GM18861 (cell line): Measurements from ENCODE around the gene KIF3B.
A peak's percentile ranks its signal among the peaks of the same experiment; 100 is the strongest.
"Not testable (repeated sequence)": the region's sequence is repeated elsewhere in the genome, so short reads cannot be mapped to it uniquely, and the experiment has no call there.

ENCODE experiments used
- ATAC-seq: cut with Tn5 transposase; IDR thresholded peaks from one replicate; pipeline ENCODE4 v1.9.1; 2021; ENCODE audit not compliant: unreplicated experiment

Gene KIF3B

DNA sequence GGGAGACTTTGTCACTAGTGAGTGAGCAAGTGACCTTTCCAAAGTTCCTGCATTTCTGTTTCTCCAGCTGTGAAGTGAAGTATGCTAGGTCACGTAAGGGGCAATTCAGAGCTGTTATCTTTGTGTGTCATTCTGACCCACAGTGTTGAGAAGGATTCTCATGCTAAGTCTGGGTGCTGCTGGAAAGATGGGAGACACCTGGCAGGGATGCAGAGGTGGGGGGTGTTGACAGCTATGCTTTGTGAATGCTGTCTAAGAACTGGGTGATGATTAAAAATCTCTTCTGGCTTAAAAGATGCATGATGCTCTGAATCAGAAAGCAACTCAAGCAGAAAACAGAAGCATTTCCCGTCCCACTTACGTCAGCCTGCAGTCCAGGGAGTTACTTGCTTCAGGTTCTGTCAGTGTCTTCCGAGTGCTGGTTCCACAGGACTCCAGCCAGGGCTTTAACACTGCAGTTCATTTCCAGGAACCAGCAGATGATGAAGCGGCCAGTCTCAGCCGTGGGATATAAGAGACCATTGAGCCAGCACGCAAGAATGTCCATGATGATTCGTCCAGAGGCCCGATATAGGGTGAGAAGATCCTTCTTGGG, 49.7 kb downstream of the KIF3B start:
- ATAC-seq, result no peak

- ATAC-seq, result no peak
These were observed 52.5 kb downstream of the KIF3B start for GRCh38 chr20:32329817-32330554.

DNA sequence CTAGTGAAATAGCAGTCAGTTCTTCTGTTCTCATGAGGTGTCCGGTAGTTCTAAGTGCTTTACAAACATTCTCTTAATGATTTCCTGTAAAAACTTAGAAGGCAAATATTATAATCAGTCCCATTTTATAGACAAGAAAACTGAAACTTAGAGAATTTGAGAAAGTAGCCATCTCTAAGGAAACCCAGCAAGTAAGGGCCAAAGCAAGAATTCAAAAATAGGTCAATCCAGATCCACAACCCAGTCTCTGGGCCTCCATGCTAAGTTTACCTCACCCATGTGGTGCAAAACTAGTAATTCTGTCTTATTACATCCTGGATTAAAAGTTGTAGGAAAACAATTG, 53.1 kb downstream of the KIF3B start:
- ATAC-seq, result no peak

DNA sequence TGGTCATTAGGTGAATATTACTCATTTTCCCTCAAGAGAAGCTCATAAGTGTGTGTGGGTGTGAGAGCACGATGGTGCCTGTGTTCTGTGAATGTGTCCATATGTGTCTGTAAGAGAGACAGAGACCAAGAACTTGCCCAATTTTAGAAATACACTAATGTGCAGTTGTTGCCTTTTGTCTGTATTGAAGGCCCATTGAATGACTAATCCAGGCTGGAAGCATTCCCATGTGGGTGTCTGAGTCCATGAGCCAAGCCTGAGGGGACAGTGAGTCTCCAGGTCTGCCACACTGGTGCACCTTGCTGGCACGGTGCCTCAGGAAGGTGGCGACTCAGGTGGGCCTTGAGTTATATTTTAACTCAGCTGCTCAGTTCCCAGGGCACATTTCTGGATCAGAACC, 55.2 kb downstream of the KIF3B start:
- ATAC-seq, result no peak

DNA sequence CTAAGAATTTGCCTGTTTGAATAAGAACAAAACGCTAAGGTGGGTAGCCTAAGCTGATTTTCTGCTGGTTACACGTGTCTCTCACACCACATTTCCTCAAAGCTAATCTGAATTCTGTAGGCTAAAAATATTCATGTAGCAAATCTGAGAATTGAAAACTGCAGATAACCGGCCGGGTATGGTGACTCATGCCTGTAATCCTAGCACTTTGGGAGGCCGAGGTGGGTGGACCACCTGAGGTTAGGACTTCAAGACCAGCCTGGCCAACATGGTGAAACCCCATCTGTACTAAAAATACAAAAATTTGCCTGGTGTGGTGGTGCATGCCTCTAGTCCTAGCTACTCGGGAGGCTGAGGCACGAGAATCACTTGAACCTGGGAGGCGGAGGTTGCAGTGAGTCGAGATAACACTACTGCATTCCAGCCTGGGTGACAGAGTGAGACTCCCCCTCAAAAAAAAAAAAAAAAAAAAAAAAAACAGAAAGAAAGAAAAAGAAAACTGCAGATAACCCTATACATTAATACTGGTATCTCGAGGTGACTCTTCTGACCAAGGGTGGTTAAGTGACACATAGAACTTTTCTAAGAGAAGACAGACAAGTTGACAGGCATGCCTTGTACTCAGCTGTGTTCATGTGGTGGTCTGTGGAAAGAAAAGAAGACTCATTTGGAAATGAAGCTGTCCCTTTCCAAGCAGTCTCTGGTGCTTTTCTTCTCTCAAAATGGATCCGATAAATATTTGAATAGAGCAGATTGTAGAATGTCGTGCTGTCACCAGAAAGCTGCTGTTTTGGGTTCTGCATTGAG, 55.9 kb downstream of the KIF3B start:
- ATAC-seq, result peak; percentile 54

DNA sequence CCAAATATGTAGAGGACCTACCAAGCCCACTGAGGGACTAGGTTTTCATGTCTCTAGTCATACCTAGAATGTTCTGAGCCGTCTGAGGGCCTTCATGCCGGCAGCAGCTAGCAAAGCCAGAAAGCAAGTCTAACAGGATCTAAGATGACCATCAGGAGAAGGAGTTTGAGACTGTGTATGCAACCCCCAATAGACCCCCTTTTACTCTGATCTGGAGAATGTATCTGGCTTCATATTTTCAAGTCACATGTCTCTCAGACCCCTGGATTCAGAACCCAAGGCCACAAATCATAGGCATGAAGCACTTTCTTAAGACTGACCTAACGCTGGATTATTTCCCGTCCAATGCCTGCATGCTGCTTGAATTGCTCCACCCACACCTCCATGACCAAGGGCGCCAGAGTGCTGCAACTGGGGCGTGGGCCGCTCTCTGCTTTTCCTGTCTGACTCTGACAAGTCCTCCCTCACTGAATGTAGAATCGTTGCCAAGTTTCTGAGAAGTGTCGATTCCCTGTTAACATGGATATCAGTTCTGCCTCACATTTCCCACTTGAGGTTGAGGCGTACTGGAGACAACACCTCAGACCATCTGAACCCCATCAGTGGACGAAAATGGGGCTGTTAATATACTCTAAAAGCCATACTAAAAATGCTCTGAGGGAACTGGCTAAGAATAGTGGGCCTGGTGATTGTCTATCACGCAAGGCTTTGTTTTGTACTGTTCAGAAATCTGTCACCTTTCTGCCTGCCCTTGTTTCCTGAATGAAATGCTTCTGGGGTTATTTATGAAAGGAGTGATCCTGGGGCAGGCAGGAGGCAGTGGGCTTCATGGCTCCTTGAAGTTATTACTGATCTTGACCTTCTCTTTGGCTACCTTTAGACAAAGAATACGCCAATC, 56.8 kb downstream of the KIF3B start:
- ATAC-seq, result no peak

DNA sequence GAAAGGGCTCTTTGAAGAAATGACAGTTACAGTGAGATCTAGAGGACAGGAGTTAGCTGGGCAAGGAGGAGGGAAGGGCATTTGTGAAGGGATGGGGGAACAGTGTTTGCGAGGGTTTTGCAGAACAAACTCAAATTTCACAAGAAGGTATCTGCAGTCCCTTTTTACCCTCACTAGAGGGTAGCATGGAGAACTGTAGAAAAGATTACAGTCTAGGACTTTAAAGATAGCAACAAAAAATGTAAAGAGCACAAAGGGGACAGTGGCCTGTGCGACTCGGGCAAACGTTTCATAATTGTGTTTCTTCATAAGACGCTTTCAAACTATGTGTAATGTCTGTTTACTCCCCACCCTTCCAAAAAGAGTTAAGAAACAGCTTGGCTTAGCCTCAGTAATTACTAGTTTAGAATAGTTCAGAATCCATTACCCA, 59.5 kb downstream of the KIF3B start:
- no peak for ATAC-seq

- no peak for ATAC-seq
These were observed 60.6 kb downstream of the KIF3B start for GRCh38 chr20:32337937-32338661.

- ATAC-seq, result no peak
These were observed 61.2 kb downstream of the KIF3B start for GRCh38 chr20:32338665-32339064.

- ATAC-seq, result no peak
These were observed 61.7 kb downstream of the KIF3B start for GRCh38 chr20:32339116-32339515.

GRCh38 chr20:32341053-32341452, 63.6 kb downstream of the KIF3B start:
- not testable (repeated sequence) for ATAC-seq

- ATAC-seq, result no peak
These were observed 66.0 kb downstream of the KIF3B start for GRCh38 chr20:32343439-32343838.

GRCh38 chr20:32344835-32345506, 67.5 kb downstream of the KIF3B start:
- no peak for ATAC-seq

DNA sequence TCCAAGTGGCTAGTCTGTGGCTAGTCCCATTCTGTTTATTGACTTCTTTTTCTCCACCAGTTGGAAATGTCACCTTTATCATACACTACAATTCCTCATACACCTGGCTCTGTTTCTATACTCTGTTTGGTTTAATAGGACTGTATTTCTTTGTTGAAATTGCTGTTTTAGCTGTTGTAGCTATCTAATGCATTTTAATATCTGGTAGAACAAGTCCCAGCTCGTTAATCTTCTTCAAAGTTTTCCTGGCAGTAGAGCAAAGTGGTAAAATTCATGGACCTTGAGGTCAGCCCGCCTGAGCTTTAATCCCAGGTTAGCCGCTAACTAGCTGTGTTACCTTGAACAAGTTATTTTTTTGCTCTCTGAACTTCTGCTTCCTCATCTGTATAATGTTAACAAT, 70.8 kb downstream of the KIF3B start:
- no peak for ATAC-seq

GRCh38 chr20:32350421-32350820, 73.0 kb downstream of the KIF3B start:
- ATAC-seq, result no peak

DNA sequence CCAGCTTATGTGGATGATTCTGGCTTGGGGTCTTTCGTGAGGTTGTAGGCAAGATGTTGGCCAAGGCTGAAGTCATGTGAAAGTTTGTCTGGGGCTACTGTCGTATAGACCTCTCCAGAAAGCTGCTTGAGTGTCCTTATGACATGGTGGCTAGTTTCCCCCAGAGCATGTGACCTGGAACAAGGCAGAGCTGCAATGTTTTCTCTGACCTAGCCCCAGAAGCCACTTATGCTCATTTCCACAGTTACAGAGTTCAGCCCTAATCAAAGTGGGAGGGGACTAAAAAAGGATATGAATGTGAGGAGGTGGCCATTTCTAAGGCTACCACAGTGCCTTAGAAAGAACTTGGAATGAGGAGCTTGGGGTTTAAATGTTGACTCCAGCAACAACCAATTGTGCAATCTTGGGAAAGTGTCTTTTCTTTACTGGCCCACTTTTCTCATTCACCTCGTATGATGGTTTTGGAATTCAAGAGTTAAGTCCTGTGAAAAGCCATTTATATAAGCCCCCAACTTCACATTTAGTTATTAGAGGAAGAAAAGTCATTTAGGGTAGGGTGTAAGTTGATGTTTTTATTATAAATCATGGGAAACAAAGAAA, 74.8 kb downstream of the KIF3B start:
- ATAC-seq, result no peak

- ATAC-seq, result no peak
These were observed 76.5 kb downstream of the KIF3B start for GRCh38 chr20:32353848-32354496.

DNA sequence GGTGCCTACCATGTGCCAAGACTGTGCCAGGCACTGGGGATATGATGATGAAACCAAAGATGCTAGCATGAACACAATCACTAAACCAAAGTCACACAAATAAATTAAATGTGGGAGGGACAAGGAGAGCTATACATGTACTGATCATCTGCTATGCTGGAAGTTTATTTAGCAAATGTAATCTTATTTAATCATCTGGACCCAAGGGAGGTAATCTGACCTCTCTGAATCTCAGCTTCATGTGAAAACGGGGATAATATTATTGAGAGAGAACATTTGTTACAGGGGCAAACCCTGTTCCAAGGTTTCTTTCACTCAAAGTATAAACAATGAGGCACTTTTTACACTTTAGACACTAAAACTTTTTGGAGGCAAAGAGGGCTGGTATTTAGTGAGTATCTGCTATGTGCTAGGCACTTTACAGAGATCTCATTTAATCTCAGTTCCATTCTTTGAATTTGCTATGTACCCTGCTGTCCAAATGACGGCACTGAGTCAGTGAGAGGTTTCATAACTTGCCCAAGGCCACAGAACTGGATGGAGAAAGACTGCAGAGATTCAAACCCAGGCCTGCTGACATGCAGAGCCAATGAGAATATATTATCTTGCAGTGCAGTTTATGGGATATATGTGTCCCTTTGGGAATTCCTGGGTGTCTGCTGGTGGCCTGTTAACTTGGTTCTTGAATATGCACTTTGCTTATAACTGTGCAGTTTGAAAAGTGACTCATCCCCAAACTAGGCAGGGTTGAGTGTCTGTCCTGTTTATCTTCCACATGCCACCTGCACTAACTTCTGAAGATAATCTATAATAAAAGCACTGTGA, 77.4 kb downstream of the KIF3B start:
- ATAC-seq, result no peak
